ENCODE measurements around the gene TFB2M.

DNA sequence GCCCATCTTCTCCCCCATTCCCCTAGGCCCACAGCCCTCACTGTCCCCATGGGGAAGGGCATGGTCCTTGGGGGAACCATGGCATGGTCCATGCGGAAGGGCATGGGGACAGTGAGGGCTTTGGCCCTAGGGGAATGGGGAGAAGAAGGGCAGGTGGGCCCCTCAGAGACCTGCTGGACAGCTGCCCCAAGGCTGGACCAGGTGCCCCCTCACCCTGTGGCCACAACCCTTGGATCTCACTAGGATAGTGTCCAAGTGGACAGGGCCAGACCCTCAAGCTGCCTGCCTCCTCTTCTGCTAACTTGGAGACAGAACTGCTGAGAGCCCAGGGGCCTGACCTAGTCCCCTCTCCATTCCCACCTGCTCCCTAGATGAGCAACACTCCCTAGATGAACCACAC is 46.5 kb downstream of the TFB2M start:
- TF ChIP-seq, protein P1, sequence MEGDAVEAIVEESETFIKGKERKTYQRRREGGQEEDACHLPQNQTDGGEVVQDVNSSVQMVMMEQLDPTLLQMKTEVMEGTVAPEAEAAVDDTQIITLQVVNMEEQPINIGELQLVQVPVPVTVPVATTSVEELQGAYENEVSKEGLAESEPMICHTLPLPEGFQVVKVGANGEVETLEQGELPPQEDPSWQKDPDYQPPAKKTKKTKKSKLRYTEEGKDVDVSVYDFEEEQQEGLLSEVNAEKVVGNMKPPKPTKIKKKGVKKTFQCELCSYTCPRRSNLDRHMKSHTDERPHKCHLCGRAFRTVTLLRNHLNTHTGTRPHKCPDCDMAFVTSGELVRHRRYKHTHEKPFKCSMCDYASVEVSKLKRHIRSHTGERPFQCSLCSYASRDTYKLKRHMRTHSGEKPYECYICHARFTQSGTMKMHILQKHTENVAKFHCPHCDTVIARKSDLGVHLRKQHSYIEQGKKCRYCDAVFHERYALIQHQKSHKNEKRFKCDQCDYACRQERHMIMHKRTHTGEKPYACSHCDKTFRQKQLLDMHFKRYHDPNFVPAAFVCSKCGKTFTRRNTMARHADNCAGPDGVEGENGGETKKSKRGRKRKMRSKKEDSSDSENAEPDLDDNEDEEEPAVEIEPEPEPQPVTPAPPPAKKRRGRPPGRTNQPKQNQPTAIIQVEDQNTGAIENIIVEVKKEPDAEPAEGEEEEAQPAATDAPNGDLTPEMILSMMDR (IDR thresholded peaks at IDR 0.05) = no peak
- TF ChIP-seq POLR2A (IDR thresholded peaks at IDR 0.05) = no peak
- TF ChIP-seq POLR2AphosphoS5 (IDR thresholded peaks at IDR 0.05; ENCODE audit: insufficient read depth in 1 of 2, low read depth in 1 of 2) = no peak
